ENCODE results near the gene SH3GL2. TPM values are rescaled to one million over a fixed set of nuclear protein-coding genes. Genes with fewer than 3 reads are reported as not detected.

Gene SH3GL2
- 1 to 10 TPM in 1 of 4 donors, under 1 TPM in 1, not detected in 2; 0.45 to 2.5 TPM for total RNA-seq

DNA sequence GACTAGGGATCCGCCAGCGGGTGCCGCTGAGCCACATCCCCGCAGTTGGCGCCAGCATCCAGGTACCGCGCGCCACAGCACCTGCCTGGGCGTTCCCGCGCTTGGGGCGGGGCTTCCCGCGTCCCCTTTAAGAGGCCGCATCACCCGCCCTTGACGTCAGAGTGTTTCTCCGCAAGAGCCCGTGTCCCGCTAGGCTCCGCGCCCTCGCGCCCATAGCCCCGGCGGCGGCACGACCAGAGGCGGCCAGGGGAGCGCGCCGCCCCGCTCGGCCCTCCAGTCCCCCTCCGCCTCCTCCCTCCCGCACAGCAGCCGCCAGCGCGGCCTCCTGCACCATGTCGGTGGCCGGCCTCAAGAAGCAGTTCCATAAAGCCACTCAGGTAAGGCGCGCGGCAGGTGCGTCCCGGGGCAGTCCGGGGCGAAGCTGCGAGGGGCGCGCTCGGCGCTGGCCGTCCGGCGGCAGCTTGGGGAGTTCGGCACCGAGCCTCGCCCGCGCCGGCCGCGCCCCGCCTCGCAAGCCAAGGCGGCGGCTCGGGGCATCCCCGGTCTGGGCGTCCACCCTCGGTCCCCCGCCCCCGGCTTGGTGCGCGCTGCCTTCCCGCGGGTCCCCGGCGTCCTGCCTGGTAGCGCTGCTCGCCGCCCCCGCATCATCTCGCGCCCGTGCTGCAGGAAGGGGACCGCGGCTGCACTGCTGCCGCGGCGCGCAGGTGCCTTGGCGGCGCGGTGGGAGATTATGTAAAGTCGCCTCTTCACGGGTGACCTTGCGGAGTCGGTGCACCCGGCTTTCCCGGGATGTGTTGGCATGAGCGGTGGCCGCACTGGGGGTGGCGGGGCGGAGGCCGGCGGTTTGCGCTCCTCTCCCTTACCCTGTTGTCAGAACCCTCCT, at the start of gene SH3GL2:
SH3GL2 (plus strand) TSS at position 156 of the 883 bp plus-strand sequence.
- peak; percentile 28 to 53 for DNase-seq
- no peak within 1 kb of the TSS for H3K27ac ChIP-seq
- 0 to 2% methylated on average over 3 to 41 of the region's 109 CpGs for WGBS, 2 donors
- peaks cover 0 to 6% of the 10 kb centered on the region in 2 donors for H3K4me1 ChIP-seq
- TF ChIP-seq POLR2A (IDR thresholded peaks at IDR 0.05) (no peak), CTCF (IDR thresholded peaks at IDR 0.05) (no peak)
- H3K4me3 ChIP-seq (replicated peaks in 1 of 3), result peak within 1 kb of the TSS; percentile 9 to 29 (median 15)
- H3K9me3 ChIP-seq, result no peaks in the 10 kb centered on the region
- no peaks in the 10 kb centered on the region for H3K36me3 ChIP-seq
- H3K27me3 ChIP-seq, result no peaks in the 10 kb centered on the region
- intact Hi-C loops (cut with DNase I), result no loop called here

DNA sequence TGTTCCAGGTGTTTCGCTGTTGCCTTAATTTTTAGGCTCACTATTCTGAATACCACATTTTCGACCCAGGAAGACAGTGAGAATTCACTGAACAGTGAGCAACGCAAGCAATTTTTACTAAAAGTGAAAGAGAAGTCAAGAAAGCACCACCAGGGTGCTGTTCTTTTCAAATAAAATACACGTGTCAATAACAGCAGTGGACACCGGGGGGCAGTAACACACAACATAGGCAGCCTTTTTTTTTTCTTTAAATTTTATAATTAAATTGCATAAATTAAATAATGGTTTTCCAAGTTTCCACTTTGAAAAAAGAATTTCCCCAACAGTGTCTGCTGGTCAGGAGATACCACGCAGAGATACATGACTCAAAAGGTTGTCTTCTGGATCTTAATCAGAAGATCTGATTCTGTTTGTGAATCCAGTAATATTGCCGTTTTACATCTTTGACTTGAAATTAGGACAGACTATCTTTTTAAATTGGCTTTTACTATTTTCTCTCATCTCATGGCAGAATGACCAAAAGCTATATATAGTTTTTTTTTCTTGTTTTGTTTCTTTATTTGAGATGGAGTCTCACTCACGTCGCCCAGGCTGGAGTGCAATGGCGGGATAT, 47.1 kb upstream of the SH3GL2 start:
- peak; percentile 23 to 44 for DNase-seq
- no peaks in the 10 kb centered on the region for H3K27me3 ChIP-seq
- H3K9me3 ChIP-seq, result no peaks in the 10 kb centered on the region
- H3K36me3 ChIP-seq, result no peaks in the 10 kb centered on the region
- H3K4me1 ChIP-seq, result no peaks in the 10 kb centered on the region
- no peak overlapping the region for H3K27ac ChIP-seq
- intact Hi-C loops (cut with DNase I), result no loop called here
- 43 to 44% methylated on average over 10 of the region's 10 CpGs for WGBS, 2 donors
- H3K4me3 ChIP-seq (replicated peaks in 1 of 3), result no peak overlapping the region
- TF ChIP-seq POLR2A (IDR thresholded peaks at IDR 0.05) (no peak), CTCF (IDR thresholded peaks at IDR 0.05) (peak; percentile 15 to 73 (median 44))

- no peak overlapping the region for H3K4me3 ChIP-seq (replicated peaks in 1 of 3)
- no peaks in the 10 kb centered on the region for H3K36me3 ChIP-seq
- no peaks in the 10 kb centered on the region for H3K9me3 ChIP-seq
- H3K27me3 ChIP-seq, result no peaks in the 10 kb centered on the region
- 57 to 81% methylated on average over 6 of the region's 6 CpGs for WGBS, 2 donors
- no peak for TF ChIP-seq POLR2A (IDR thresholded peaks at IDR 0.05)
- TF ChIP-seq CTCF (IDR thresholded peaks at IDR 0.05), result no peak
- H3K4me1 ChIP-seq, result no peaks in the 10 kb centered on the region
- no peak for DNase-seq
- intact Hi-C loops (cut with DNase I), result no loop called here
- no peak overlapping the region for H3K27ac ChIP-seq
Measured at GRCh38 chr9:17532461-17532860, 46.4 kb upstream of the SH3GL2 start.

DNA sequence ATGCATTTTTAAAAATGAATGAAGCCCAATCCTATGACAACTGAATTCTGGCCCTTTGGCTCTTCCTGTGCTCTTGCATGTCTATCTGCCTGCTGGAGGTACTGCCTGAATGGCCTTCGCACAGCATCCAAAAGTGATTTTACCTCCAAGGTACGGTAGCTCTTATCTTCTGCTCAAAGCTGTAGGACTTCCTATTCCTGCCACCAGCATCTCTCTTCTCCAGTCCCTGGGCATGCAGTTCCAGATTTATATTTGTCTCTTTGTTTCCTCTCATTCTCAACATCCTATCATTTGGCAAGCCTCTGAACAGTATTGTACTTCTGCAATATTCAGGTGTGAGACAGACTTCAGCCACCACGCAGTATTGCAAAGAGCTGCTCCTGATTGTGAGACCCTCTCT, 43.7 kb upstream of the SH3GL2 start:
- H3K27me3 ChIP-seq, result no peaks in the 10 kb centered on the region
- H3K9me3 ChIP-seq, result no peaks in the 10 kb centered on the region
- no peaks in the 10 kb centered on the region for H3K36me3 ChIP-seq
- DNase-seq, result no peak
- H3K27ac ChIP-seq, result no peak overlapping the region
- no peak overlapping the region for H3K4me3 ChIP-seq (replicated peaks in 1 of 3)
- intact Hi-C loops (cut with DNase I), result no loop called here
- TF ChIP-seq CTCF (IDR thresholded peaks at IDR 0.05), result no peak
- TF ChIP-seq POLR2A (IDR thresholded peaks at IDR 0.05), result no peak
- H3K4me1 ChIP-seq, result no peaks in the 10 kb centered on the region
- WGBS, 2 donors, result 84 to 88% methylated on average over 3 of the region's 3 CpGs

DNA sequence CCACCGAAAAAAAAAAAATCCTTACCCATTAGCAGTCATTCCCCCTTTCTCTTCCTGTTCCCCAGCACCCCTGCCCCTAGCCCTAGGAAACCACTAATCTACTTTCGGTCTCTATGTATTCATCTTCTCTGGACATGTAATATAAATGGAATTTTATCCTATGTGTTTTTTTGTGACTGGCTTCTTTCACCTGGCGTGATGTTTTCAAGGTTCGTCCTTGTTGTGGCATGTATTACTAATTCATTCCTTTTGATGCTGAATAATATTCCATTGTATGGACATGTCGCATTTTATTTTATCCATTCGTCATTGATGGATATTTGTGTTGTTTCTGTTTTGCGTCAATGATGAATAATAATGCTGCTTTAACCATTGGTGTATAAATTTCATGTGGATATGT, 42.8 kb upstream of the SH3GL2 start:
- WGBS, 2 donors, result 88 to 92% methylated on average over 7 of the region's 7 CpGs
- Histone ChIP-seq H3K4me1 (no peaks in the 10 kb centered on the region), H3K9me3 (no peaks in the 10 kb centered on the region), H3K27me3 (no peaks in the 10 kb centered on the region), H3K36me3 (no peaks in the 10 kb centered on the region), H3K4me3 (replicated peaks in 1 of 3) (no peak overlapping the region), H3K27ac (no peak overlapping the region)
- intact Hi-C loops (cut with DNase I), result no loop called here
- TF ChIP-seq CTCF (IDR thresholded peaks at IDR 0.05) (no peak), POLR2A (IDR thresholded peaks at IDR 0.05) (no peak)
- DNase-seq, result no peak

All from thyroid gland (tissue), 4 donors.